Type B pancreatic cell (in vitro differentiated cells): ENCODE data around the gene GOLT1B. TPM values are rescaled to one million over a fixed set of nuclear protein-coding genes. Genes with fewer than 3 reads are reported as not detected.

Experiments used
- DNase-seq: peaks from one replicate; pipeline ENCODE4 v3.0.0; 2021; ENCODE audit warnings: mixed read lengths; ENCODE audit not compliant: unreplicated experiment; ENCODE audit errors: extremely low spot score
- H3K27ac Mint-ChIP-seq: 2 replicates; pipeline ENCODE4 v1.8.0; 2021; ENCODE audit warnings: mild to moderate bottlenecking, mixed read lengths
- H3K27me3 Mint-ChIP-seq: 2 replicates; pipeline ENCODE4 v1.8.0; 2021; ENCODE audit warnings: mixed read lengths
- H3K36me3 Mint-ChIP-seq: 2 replicates; pipeline ENCODE4 v1.8.0; 2021; ENCODE audit warnings: mixed read lengths
- H3K4me1 Mint-ChIP-seq: one replicate; pipeline ENCODE4 v1.8.0; 2021; ENCODE audit warnings: mixed read lengths; ENCODE audit not compliant: unreplicated experiment
- H3K4me3 Mint-ChIP-seq: 2 replicates; pipeline ENCODE4 v1.8.0; 2021; ENCODE audit warnings: mild to moderate bottlenecking, mixed read lengths
- H3K9me3 Mint-ChIP-seq: 2 replicates; pipeline ENCODE4 v1.8.0; 2021; ENCODE audit warnings: mixed read lengths
- total RNA-seq: library from RNA; stranded (reverse); gene quantifications from 2 replicates; pipeline ENCODE4 v1.2.1, GENCODE V29; 2021; ENCODE audit warnings: low replicate concordance
- TF ChIP-seq, protein P1 (sequence below): fragments of 200-600 bp; sonication (generic); conservative IDR thresholded peaks from 2 replicates; pipeline ENCODE4 v1.5.0; 2021; ENCODE audit warnings: antibody characterized with exemption, mild to moderate bottlenecking

GOLT1B gene
- total RNA-seq, 1 donor from 2014 or later, result 36.3 TPM

- TF ChIP-seq, protein P1, sequence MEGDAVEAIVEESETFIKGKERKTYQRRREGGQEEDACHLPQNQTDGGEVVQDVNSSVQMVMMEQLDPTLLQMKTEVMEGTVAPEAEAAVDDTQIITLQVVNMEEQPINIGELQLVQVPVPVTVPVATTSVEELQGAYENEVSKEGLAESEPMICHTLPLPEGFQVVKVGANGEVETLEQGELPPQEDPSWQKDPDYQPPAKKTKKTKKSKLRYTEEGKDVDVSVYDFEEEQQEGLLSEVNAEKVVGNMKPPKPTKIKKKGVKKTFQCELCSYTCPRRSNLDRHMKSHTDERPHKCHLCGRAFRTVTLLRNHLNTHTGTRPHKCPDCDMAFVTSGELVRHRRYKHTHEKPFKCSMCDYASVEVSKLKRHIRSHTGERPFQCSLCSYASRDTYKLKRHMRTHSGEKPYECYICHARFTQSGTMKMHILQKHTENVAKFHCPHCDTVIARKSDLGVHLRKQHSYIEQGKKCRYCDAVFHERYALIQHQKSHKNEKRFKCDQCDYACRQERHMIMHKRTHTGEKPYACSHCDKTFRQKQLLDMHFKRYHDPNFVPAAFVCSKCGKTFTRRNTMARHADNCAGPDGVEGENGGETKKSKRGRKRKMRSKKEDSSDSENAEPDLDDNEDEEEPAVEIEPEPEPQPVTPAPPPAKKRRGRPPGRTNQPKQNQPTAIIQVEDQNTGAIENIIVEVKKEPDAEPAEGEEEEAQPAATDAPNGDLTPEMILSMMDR, result no peak
- Mint-ChIP-seq H3K4me1 (no peaks in the 10 kb centered on the region), H3K9me3 (no peaks in the 10 kb centered on the region), H3K36me3 (peaks cover 35% of the 10 kb centered on the region), H3K27ac (no peak overlapping the region), H3K27me3 (no peaks in the 10 kb centered on the region), H3K4me3 (no peak overlapping the region)
- DNase-seq, result no peak
These were observed 30.3 kb upstream of the GOLT1B start for GRCh38 chr12:21471294-21471693.

- Mint-ChIP-seq H3K27me3 (no peaks in the 10 kb centered on the region), H3K4me1 (no peaks in the 10 kb centered on the region), H3K36me3 (peaks cover 37% of the 10 kb centered on the region), H3K9me3 (no peaks in the 10 kb centered on the region), H3K27ac (no peak overlapping the region), H3K4me3 (no peak overlapping the region)
- no peak for DNase-seq
- TF ChIP-seq, protein P1, result no peak
These were observed 29.3 kb upstream of the GOLT1B start for GRCh38 chr12:21472197-21472823.

DNA sequence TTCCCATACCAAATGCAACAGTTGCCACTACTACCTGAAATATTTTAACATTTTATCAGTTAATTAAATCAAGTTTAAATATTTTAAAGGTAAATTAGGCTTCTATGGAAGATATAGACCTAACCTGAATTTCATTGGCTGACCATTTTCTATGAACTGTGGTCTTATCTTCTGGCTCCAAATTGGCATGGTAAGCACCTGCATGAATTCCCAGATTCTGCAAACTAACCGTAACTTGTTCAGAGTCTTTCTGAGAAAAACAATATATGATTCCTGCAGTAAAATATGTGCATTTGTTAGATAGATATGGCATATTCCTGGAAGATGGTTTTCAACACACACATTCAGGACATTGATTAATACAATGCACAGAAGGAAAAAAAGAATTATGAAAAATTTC, 26.0 kb upstream of the GOLT1B start:
- no peaks in the 10 kb centered on the region for H3K9me3 Mint-ChIP-seq
- H3K27ac Mint-ChIP-seq, result no peak overlapping the region
- H3K27me3 Mint-ChIP-seq, result no peaks in the 10 kb centered on the region
- no peak for DNase-seq
- peaks cover 31% of the 10 kb centered on the region for H3K36me3 Mint-ChIP-seq
- no peaks in the 10 kb centered on the region for H3K4me1 Mint-ChIP-seq
- TF ChIP-seq, protein P1, result no peak
- no peak overlapping the region for H3K4me3 Mint-ChIP-seq

- TF ChIP-seq, protein P1, result no peak
- Mint-ChIP-seq H3K4me3 (no peak overlapping the region), H3K27ac (no peak overlapping the region), H3K4me1 (no peaks in the 10 kb centered on the region), H3K27me3 (no peaks in the 10 kb centered on the region), H3K9me3 (no peaks in the 10 kb centered on the region), H3K36me3 (peaks cover 26% of the 10 kb centered on the region)
- no peak for DNase-seq
These were observed 24.6 kb upstream of the GOLT1B start for GRCh38 chr12:21476949-21477348.

GRCh38 chr12:21478756-21479455, 22.7 kb upstream of the GOLT1B start:
- Mint-ChIP-seq H3K27me3 (no peaks in the 10 kb centered on the region), H3K27ac (no peak overlapping the region), H3K36me3 (peaks cover 19% of the 10 kb centered on the region), H3K4me1 (no peaks in the 10 kb centered on the region), H3K4me3 (no peak overlapping the region), H3K9me3 (no peaks in the 10 kb centered on the region)
- TF ChIP-seq, protein P1, result no peak
- DNase-seq, result no peak
